ENCODE data around the gene RNF115.

DNA sequence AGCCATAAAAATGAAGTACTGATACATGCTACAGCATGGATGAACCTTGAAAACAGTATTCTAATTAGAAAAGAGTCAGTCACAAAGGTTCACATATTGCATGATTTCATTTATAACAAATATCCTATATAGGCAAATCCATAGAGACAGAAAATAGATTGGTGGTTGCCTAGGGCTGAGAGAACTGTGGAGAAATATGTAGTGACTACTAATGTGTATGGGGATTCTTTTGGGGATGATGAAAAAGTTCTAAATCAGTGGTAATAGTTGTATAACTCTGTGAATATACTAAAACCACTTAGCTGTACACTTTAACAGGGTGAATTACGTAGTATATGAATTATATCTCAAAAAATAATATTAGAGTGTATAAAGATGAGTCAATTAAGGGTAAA lies 45.8 kb downstream of the RNF115 start:
- no peak for TF ChIP-seq POLR2A (IDR thresholded peaks at IDR 0.05)
- TF ChIP-seq, protein P1, sequence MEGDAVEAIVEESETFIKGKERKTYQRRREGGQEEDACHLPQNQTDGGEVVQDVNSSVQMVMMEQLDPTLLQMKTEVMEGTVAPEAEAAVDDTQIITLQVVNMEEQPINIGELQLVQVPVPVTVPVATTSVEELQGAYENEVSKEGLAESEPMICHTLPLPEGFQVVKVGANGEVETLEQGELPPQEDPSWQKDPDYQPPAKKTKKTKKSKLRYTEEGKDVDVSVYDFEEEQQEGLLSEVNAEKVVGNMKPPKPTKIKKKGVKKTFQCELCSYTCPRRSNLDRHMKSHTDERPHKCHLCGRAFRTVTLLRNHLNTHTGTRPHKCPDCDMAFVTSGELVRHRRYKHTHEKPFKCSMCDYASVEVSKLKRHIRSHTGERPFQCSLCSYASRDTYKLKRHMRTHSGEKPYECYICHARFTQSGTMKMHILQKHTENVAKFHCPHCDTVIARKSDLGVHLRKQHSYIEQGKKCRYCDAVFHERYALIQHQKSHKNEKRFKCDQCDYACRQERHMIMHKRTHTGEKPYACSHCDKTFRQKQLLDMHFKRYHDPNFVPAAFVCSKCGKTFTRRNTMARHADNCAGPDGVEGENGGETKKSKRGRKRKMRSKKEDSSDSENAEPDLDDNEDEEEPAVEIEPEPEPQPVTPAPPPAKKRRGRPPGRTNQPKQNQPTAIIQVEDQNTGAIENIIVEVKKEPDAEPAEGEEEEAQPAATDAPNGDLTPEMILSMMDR (IDR thresholded peaks at IDR 0.05), result no peak
